ENCODE data around the gene TSPAN18. TPM values are rescaled to one million over a fixed set of nuclear protein-coding genes. Genes with fewer than 3 reads are reported as not detected.

Gene TSPAN18
- total and polyA plus RNA-seq, 10 of the 15 experiments (the other 5 are each of a cell fraction or from before 2014, with no cell fraction given) = 0.02 to 0.77 (median 0.13) TPM; not detected in 1

DNA sequence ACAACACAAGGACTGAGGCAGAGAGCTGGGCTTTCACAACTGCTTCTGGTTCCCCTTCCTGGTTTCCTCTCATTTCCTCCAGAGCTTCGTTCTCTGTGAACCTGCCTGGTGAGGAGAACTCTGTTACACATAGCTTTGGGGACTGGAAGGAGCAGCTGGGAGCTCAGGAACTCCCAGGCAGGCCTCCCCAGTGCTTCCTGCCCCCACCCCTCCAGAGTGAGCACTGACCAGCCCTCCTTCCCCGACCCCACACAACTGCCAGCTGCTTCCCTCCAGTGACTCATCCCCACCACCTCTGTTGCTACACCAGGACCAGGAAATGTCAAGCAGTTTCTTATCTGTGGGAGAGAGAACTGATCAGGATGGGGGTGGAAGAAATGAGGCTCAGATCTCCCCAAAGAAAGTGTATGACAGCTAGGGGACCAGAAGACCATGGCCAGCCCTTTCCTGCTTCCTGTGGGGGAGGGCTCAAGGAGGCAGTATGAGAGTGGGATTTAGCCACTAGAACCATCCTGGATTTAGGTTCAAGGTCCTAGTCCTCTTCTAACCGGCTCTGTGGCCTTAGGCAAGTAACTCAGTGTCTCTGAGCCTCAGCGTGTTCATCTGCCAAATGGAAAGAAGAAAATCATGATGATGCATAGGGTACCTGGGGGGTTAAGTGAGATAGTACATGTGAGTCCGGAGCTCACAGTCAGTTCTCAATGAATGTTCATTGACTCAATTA is 228.4 kb downstream of the TSPAN18 start:
- intact Hi-C loops (cut with micrococcal nuclease; ENCODE audit: unreplicated experiment) (no loop called here), in situ Hi-C loops (cut with MboI) (no loop called here)
- FAIRE-seq (no peak), DNase-seq (ENCODE audit: low read depth, low spot score) (no peak), ATAC-seq (no peak)
- Histone ChIP-seq H3K27me3 (replicated peaks in 1 of 2; ENCODE audit: control insufficient read depth in 2 of 2, insufficient read depth in 2 of 2, low read length in 1 of 2) (peaks cover 0 to 8% of the 10 kb centered on the region in 2 experiments; a peak in 3 of 4 replicates), H3K9me3 (replicated peaks; ENCODE audit: control insufficient read depth, insufficient read depth, low read length) (no peaks in the 10 kb centered on the region), H2AFZ (ENCODE audit: control insufficient read depth, low read depth, low read length) (no peak overlapping the region), H3K4me2 (ENCODE audit: control insufficient read depth, insufficient read depth) (no peak overlapping the region), H3K4me1 (ENCODE audit: control insufficient read depth, insufficient read depth, low read length) (no peaks in the 10 kb centered on the region), H3K9ac (ENCODE audit: control insufficient read depth, insufficient read depth, low read length) (no peak overlapping the region), H3K36me3 (ENCODE audit: control insufficient read depth in 2 of 2, insufficient read depth in 2 of 2, low read length in 1 of 2) (no peaks in the 10 kb centered on the region), H3K27ac (ENCODE audit: control insufficient read depth, insufficient read depth) (no peak overlapping the region), H3K4me3 (no peak overlapping the region), H3K79me2 (ENCODE audit: control insufficient read depth, insufficient read depth, low read length) (no peaks in the 10 kb centered on the region), H4K20me1 (ENCODE audit: control insufficient read depth, insufficient read depth) (no peaks in the 10 kb centered on the region; the same call in 1 of the 2 replicates)
- no peak for TF ChIP-seq RCOR1 (conservative IDR thresholded peaks at IDR 0.05; ENCODE audit: low read depth, low read length)
- TF ChIP-seq CREM (IDR thresholded peaks at IDR 0.05; ENCODE audit: low read depth) = no peak
- no peak for TF ChIP-seq TCF12 (IDR thresholded peaks at IDR 0.05; ENCODE audit: low read depth, low read length)
- no peak for TF ChIP-seq ATF7 (IDR thresholded peaks at IDR 0.05; ENCODE audit: low read depth)
- TF ChIP-seq RELA (IDR thresholded peaks at IDR 0.05; ENCODE audit: borderline replicate concordance, partially characterized antibody) = no peak
- TF ChIP-seq SMAD5 (IDR thresholded peaks at IDR 0.05; ENCODE audit: low read depth) = no peak
- TF ChIP-seq RUNX3 (IDR thresholded peaks at IDR 0.05; ENCODE audit: low read length) = no peak
- TF ChIP-seq, protein P1, sequence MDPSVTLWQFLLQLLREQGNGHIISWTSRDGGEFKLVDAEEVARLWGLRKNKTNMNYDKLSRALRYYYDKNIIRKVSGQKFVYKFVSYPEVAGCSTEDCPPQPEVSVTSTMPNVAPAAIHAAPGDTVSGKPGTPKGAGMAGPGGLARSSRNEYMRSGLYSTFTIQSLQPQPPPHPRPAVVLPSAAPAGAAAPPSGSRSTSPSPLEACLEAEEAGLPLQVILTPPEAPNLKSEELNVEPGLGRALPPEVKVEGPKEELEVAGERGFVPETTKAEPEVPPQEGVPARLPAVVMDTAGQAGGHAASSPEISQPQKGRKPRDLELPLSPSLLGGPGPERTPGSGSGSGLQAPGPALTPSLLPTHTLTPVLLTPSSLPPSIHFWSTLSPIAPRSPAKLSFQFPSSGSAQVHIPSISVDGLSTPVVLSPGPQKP (IDR thresholded peaks at IDR 0.05; ENCODE audit: low read depth, low read length) = no peak
- no peak for TF ChIP-seq FOXK2 (IDR thresholded peaks at IDR 0.05)
- RAD21 ChIA-PET (ENCODE audit: unreplicated experiment) = no interaction called here
- WGBS (ENCODE audit: insufficient coverage, insufficient replicate concordance, low lambda C conversion rate, missing lambda C conversion rate) = 23% methylated on average over 5 of the region's 5 CpGs
- SMC1A ChIA-PET (ENCODE audit: uncharacterized antibody, unreplicated experiment) = no interaction called here
- CTCF ChIA-PET = interaction anchor here (0.8 to 1.1 kb wide), 2 partner anchors 9 to 19 kb away, joined by 3 read pairs; no protein-coding TSS in a partner anchor
- POLR2A ChIA-PET = interaction anchor here (0.6 kb wide), 1 partner anchor 1017 kb away, joined by 3 read pairs; no protein-coding TSS in a partner anchor
- BruUV-seq (replicated peaks) = no TSS peak
